Endothelial cell of umbilical vein (primary cell): Measurements from ENCODE around the gene MYH9. TPM values are rescaled to one million over a fixed set of nuclear protein-coding genes. Genes with fewer than 3 reads are reported as not detected.

ENCODE experiments used
- BruUV-seq: library from RNA; stranded (reverse); fragments of 400-500 nt; replicated peaks from 2 replicates; lab custom pipeline; 2021; lab: Mats Ljungman, UMichigan
- CTCF ChIA-PET: fragments of 300-600, 350-600 bp; sonication (Branson Sonifier 250); formaldehyde crosslinking; loops from one replicate; lab custom pipeline; 2021; ENCODE audit warnings: antibody characterized with exemption, inconsistent platforms; lab: Charles Lee
- POLR2A ChIA-PET: fragments of 300-600, 350-600 bp; sonication (Branson Sonifier 250); formaldehyde crosslinking; loops from one replicate; lab custom pipeline; 2021; ENCODE audit warnings: antibody characterized with exemption, inconsistent platforms; lab: Charles Lee
- DNase-seq: peaks from one replicate; pipeline ENCODE4 v3.0.0-alpha.2; 2011; ENCODE audit warnings: low read depth, low spot score
- FAIRE-seq: peaks from 2 replicates; lab custom pipeline; 2011; peaks lifted over from hg19 to GRCh38; lab: Jason Lieb, UNC
- H2AFZ ChIP-seq: 2 replicates; pipeline ENCODE4 v1.6.0; 2012; ENCODE audit warnings: low read depth, low read length, control low read depth, inconsistent platforms
- H3K27ac ChIP-seq: 2 replicates; pipeline ENCODE4 v1.5.1; 2011; ENCODE audit warnings: low read depth, mild to moderate bottlenecking, control low read depth, low read length, moderate library complexity; ENCODE audit not compliant: insufficient read depth
- H3K27me3 ChIP-seq, 2 experiments: 2 replicates each; pipeline versions ENCODE4 v1.6.0 to v1.6.1; 2011; ENCODE audit warnings: low read length in 2 of 2, mixed read lengths in 1 of 2; ENCODE audit not compliant: control insufficient read depth in 2 of 2, insufficient read depth in 2 of 2
- H3K36me3 ChIP-seq, 2 experiments: 2 replicates in 1 of 2; 3 replicates in 1 of 2; pipeline ENCODE4 v1.5.1; 2011; ENCODE audit warnings: low read length in 2 of 2, mild to moderate bottlenecking in 1 of 2, moderate library complexity in 1 of 2; ENCODE audit not compliant: control insufficient read depth in 2 of 2, insufficient read depth in 2 of 2; ENCODE audit errors: extremely low read depth in 1 of 2
- H3K4me1 ChIP-seq: 3 replicates; pipeline ENCODE4 v1.5.1; 2011; ENCODE audit warnings: mild to moderate bottlenecking, low read length; ENCODE audit not compliant: control insufficient read depth, insufficient read depth; ENCODE audit errors: extremely low read depth
- H3K4me2 ChIP-seq: 2 replicates; pipeline ENCODE4 v1.6.1; 2011; ENCODE audit warnings: low read length, control low read depth, mixed read lengths; ENCODE audit not compliant: insufficient read depth
- H3K4me3 ChIP-seq, 3 experiments: fragments of 200-600 bp in 1 of 3; sonication (generic), shearing (Covaris generic) in 1 of 3; replicated peaks in 1 of 3; 2 replicates each; pipeline ENCODE4 v1.5.1; 2011 to 2016; ENCODE audit warnings: control low read depth in 3 of 3, low read length in 3 of 3, mild to moderate bottlenecking in 2 of 3, inconsistent platforms in 1 of 3, low read depth in 1 of 3, moderate library complexity in 1 of 3; ENCODE audit not compliant: insufficient read depth in 1 of 3
- H3K79me2 ChIP-seq: 2 replicates; pipeline ENCODE4 v1.6.0; 2012; ENCODE audit warnings: low read length, inconsistent platforms; ENCODE audit not compliant: control insufficient read depth, insufficient read depth
- H3K9ac ChIP-seq: replicated peaks from 2 replicates; pipeline ENCODE3; 2011; ENCODE audit warnings: low read length, control low read depth; ENCODE audit not compliant: insufficient read depth; ENCODE audit errors: extremely low read depth
- H3K9me1 ChIP-seq: replicated peaks from 3 replicates; pipeline ENCODE4 v1.6.0; 2011; ENCODE audit warnings: mild to moderate bottlenecking, low read length; ENCODE audit not compliant: control insufficient read depth, insufficient read depth; ENCODE audit errors: extremely low read depth
- H3K9me3 ChIP-seq: replicated peaks from 2 replicates; pipeline ENCODE4 v1.5.1; 2012; ENCODE audit warnings: low read length, inconsistent platforms; ENCODE audit not compliant: control insufficient read depth, insufficient read depth
- H4K20me1 ChIP-seq: replicated peaks from 2 replicates; pipeline ENCODE3; 2011; ENCODE audit warnings: mild to moderate bottlenecking, low read length; ENCODE audit not compliant: control insufficient read depth, insufficient read depth; ENCODE audit errors: extremely low read depth
- CTCF ChIP-seq, 2 donors: IDR thresholded peaks; 1 replicate in 1 of 2; 2 replicates in 1 of 2; pipeline ENCODE4 v1.5.1; 2011; ENCODE audit warnings: low read length in 2 of 2, mild to moderate bottlenecking in 2 of 2, moderate library complexity in 2 of 2, control low read depth in 1 of 2, inconsistent platforms in 1 of 2, low read depth in 1 of 2; ENCODE audit not compliant: insufficient read depth in 1 of 2; ENCODE audit errors: extremely low read depth in 1 of 2
- EZH2 ChIP-seq: IDR thresholded peaks from 2 replicates; pipeline ENCODE4 v1.6.1; 2012; ENCODE audit warnings: borderline replicate concordance, low read depth, mild to moderate bottlenecking, moderate library complexity, low read length, inconsistent platforms; ENCODE audit not compliant: severe bottlenecking
- FOS ChIP-seq: IDR thresholded peaks from 2 replicates; pipeline ENCODE4 v1.6.1; 2011; ENCODE audit warnings: mild to moderate bottlenecking, low read length, moderate library complexity, borderline replicate concordance; ENCODE audit not compliant: insufficient read depth
- GATA2 ChIP-seq: IDR thresholded peaks from 2 replicates; pipeline ENCODE4 v1.7.0; 2011; ENCODE audit warnings: low read depth, mild to moderate bottlenecking, moderate library complexity, mixed read lengths, low read length; ENCODE audit not compliant: insufficient read length, insufficient read depth
- JUN ChIP-seq: IDR thresholded peaks from 2 replicates; pipeline ENCODE4 v1.6.1; 2011; ENCODE audit warnings: borderline replicate concordance, low read depth; ENCODE audit not compliant: insufficient read length, insufficient read depth
- MAX ChIP-seq: IDR thresholded peaks from 2 replicates; pipeline ENCODE4 v1.6.1; 2011; ENCODE audit not compliant: insufficient read depth, insufficient read length
- MYC ChIP-seq: IDR thresholded peaks from one replicate; pipeline ENCODE4 v1.6.1; 2011; ENCODE audit warnings: mild to moderate bottlenecking, low read depth, low read length
- POLR2A ChIP-seq: IDR thresholded peaks from 2 replicates; pipeline ENCODE4 v1.6.1; 2012; ENCODE audit warnings: low read depth, mild to moderate bottlenecking, control low read depth, low read length
- POLR2AphosphoS5 ChIP-seq: IDR thresholded peaks from 2 replicates; pipeline ENCODE4 v1.6.1; 2012; ENCODE audit warnings: low read depth, mild to moderate bottlenecking, control low read depth, low read length, moderate library complexity; ENCODE audit not compliant: insufficient read depth
- dilution Hi-C: fragments of 300-500 bp; cut with MboI; formaldehyde crosslinking; loops from one replicate; pipeline ENCODE4 v1.15.0; 2019; ENCODE audit warnings: low sequenced_read_pairs; ENCODE audit not compliant: extremely low pct_ligation_motif_present
- intact Hi-C: fragments of 100-400 bp; cut with micrococcal nuclease; formaldehyde crosslinking; loops from one replicate; pipeline ENCODE4 v1.10.0; 2022
- polyA plus RNA-seq, 4 experiments: library from polyadenylated mRNA; depleted of rRNA in 3 of 4; stranded (reverse) in 3 of 4; unstranded in 1 of 4; fragments of >200 nt; gene quantifications; 2 replicates each; pipeline versions ENCODE4 v1.2.1 to v1.2.3, GENCODE V29; 2011 to 2012; ENCODE audit warnings: missing spikeins in 1 of 4
- total RNA-seq: library from RNA; stranded (reverse); gene quantifications from 2 replicates; pipeline ENCODE4 v1.2.3, GENCODE V29; 2021

The MYH9 gene
- total and polyA plus RNA-seq, 2 donors (not counting 3 experiments of a cell fraction or from before 2014, with no cell fraction given), result 188 to 1,413 TPM

- Histone ChIP-seq H3K79me2 (peaks cover 4% of the 10 kb centered on the region), H3K4me3 (no peak overlapping the region), H3K27ac (no peak overlapping the region), H4K20me1 (no peaks in the 10 kb centered on the region), H2AFZ (no peak overlapping the region), H3K4me2 (no peak overlapping the region), H3K9ac (no peak overlapping the region), H3K27me3 (no peaks in the 10 kb centered on the region), H3K9me3 (no peaks in the 10 kb centered on the region), H3K9me1 (no peaks in the 10 kb centered on the region), H3K36me3 (peaks cover 64 to 77% of the 10 kb centered on the region in 2 experiments), H3K4me1 (no peaks in the 10 kb centered on the region)
- CTCF ChIA-PET, result interaction anchor here (0.9 to 2.7 kb wide), 8 partner anchors 8 to 200 kb away, joined by 3 to 17 read pairs (median 9); partner anchors contain the start of gene APOL4
- BruUV-seq, result no TSS peak
- dilution Hi-C loops (no loop called here), intact Hi-C loops (no loop called here)
- FAIRE-seq (peak; percentile 68), DNase-seq (peak; percentile 68)
- POLR2A ChIA-PET, result interaction anchor here (0.6 kb wide), 1 partner anchor 83 kb away, joined by 3 read pairs; no protein-coding TSS in a partner anchor
- TF ChIP-seq POLR2AphosphoS5 (peak; percentile 8), POLR2A (peak; percentile 41), MYC (no peak), FOS (no peak), CTCF (IDR thresholded peaks at IDR 0.05; ENCODE audit: extremely low read depth in 1 of 2, insufficient read depth in 1 of 2, low read depth in 1 of 2, low read length in 2 of 2) (peak; percentile 95 to 96), EZH2 (no peak), JUN (no peak), GATA2 (no peak), MAX (no peak)
These were observed 101.4 kb downstream of the MYH9 start for GRCh38 chr22:36286096-36286957.
